Esophagus squamous epithelium (tissue), 5 donors: Measurements from ENCODE around the gene SEMA4B. TPM values are rescaled to one million over a fixed set of nuclear protein-coding genes. Genes with fewer than 3 reads are reported as not detected.
"Not testable (repeated sequence)": the region's sequence is repeated elsewhere in the genome, so short reads cannot be mapped to it uniquely, and the experiment has no call there.

Experiments used
- DNase-seq: peaks from one replicate; lab custom pipeline; 2025; lab: John Stamatoyannopoulos, UW
- H3K27ac ChIP-seq, 4 donors: fragments of 200-600 bp; sonication (generic); one replicate each; pipeline ENCODE4 v1.5.1; 2016 to 2019; ENCODE audit warnings: mild to moderate bottlenecking in 1 of 4
- H3K27me3 ChIP-seq, 4 donors: fragments of 200-600 bp; sonication (generic); 1 replicate in 3 of 4; 2 replicates in 1 of 4; pipeline versions ENCODE4 v1.5.1 to v1.6.0; 2017 to 2021; ENCODE audit warnings: antibody characterized with exemption in 1 of 4
- H3K36me3 ChIP-seq, 3 donors: fragments of 200-600 bp; sonication (generic); one replicate each; pipeline ENCODE4 v1.5.1; 2016 to 2019
- H3K4me1 ChIP-seq, 3 donors: fragments of 200-600 bp; sonication (generic); one replicate each; pipeline ENCODE4 v1.5.1; 2017 to 2019
- H3K4me3 ChIP-seq, 4 donors: fragments of 200-600 bp; sonication (generic); 1 replicate in 3 of 4; 2 replicates in 1 of 4; pipeline ENCODE4 v1.5.1; 2016 to 2019; ENCODE audit warnings: mild to moderate bottlenecking in 2 of 4, moderate library complexity in 1 of 4
- H3K9me3 ChIP-seq, 3 donors: fragments of 200-600 bp; sonication (generic); one replicate each; pipeline ENCODE4 v1.5.1; 2016 to 2019
- CTCF ChIP-seq, 6 experiments: fragments of 450-650 bp in 4 of 6; fragments of 200-600 bp in 2 of 6; sonication (generic) in 2 of 6; IDR thresholded peaks; one replicate each; pipeline ENCODE4 v1.5.1; 2016 to 2019; ENCODE audit warnings: antibody characterized with exemption in 6 of 6, mild to moderate bottlenecking in 4 of 6, moderate library complexity in 4 of 6
- POLR2A ChIP-seq, 4 donors: fragments of 450-650 bp; IDR thresholded peaks; one replicate each; pipeline ENCODE4 v1.6.1; 2017; ENCODE audit warnings: antibody characterized with exemption in 4 of 4, mild to moderate bottlenecking in 4 of 4, moderate library complexity in 3 of 4
- whole genome bisulfite sequencing, 2 donors: methylation state at CpG; one replicate each; pipeline ENCODE4 v1.1.5; 2018; 5-methylcytosine and 5-hydroxymethylcytosine counted together
- intact Hi-C: fragments of 100-400 bp; cut with DNase I; formaldehyde crosslinking; loops from one replicate; pipeline ENCODE4 v1.15.0; 2022
- total RNA-seq, 4 donors: library from RNA; depleted of rRNA; stranded (reverse); fragments of >200 nt; gene quantifications; one replicate each; pipeline ENCODE4 v1.1.0, GENCODE V29; 2016
- donor health status: DM: yes; HTN: yes; CAD: no.

SEMA4B gene
- total RNA-seq, 4 donors from 2014 or later = 87.9 to 209 (median 136) TPM

- 1 to 4% methylated on average over 17 to 20 of the region's 44 CpGs for WGBS, 2 donors
- Histone ChIP-seq H3K4me3 (peak within 1 kb of the TSS; percentile 43 to 67 (median 58)), H3K27me3 (no peaks in the 10 kb centered on the region), H3K36me3 (no peaks in the 10 kb centered on the region), H3K27ac (peak within 1 kb of the TSS in 3 of 4 donors; percentile 25 to 54 (median 39)), H3K9me3 (no peaks in the 10 kb centered on the region), H3K4me1 (peaks cover 3 to 16% (median 8%) of the 10 kb centered on the region in 3 donors)
- peak; percentile 54 for DNase-seq
- intact Hi-C loops = no loop called here
- TF ChIP-seq POLR2A (IDR thresholded peaks at IDR 0.05) (no peak), CTCF (IDR thresholded peaks at IDR 0.05) (peak in 1 of 6 experiments; percentile 10)
These were observed 48.2 kb downstream of the SEMA4B start, which contains the start of gene TTLL13 for GRCh38 chr15:90249203-90249863. Gene TTLL13, plus strand, starts transcription at chr15:90249556. Its CDS starts 1,075 bp downstream, at chr15:90250631.

- no peak overlapping the region for H3K27ac ChIP-seq
- peaks cover 4 to 15% (median 14%) of the 10 kb centered on the region in 3 donors for H3K4me1 ChIP-seq
- no peaks in the 10 kb centered on the region for H3K9me3 ChIP-seq
- no peak overlapping the region for H3K4me3 ChIP-seq
- no peaks in the 10 kb centered on the region for H3K27me3 ChIP-seq
- DNase-seq = no peak
- intact Hi-C loops = no loop called here
- WGBS, 2 donors = 92% methylated on average over 5 of the region's 7 CpGs; no CpG with 5 or more reads in 1 of the 2 donors
- no peaks in the 10 kb centered on the region for H3K36me3 ChIP-seq
- TF ChIP-seq CTCF (IDR thresholded peaks at IDR 0.05) = no peak
- no peak for TF ChIP-seq POLR2A (IDR thresholded peaks at IDR 0.05)
These were observed 56.6 kb downstream of the SEMA4B start for GRCh38 chr15:90257776-90258175.

GRCh38 chr15:90259524-90259923 lies 58.4 kb downstream of the SEMA4B start:
- no peak overlapping the region for H3K27ac ChIP-seq
- WGBS, 2 donors = 51 to 81% methylated on average over 5 of the region's 5 CpGs
- H3K27me3 ChIP-seq = no peaks in the 10 kb centered on the region
- no peak for DNase-seq
- H3K4me3 ChIP-seq = no peak overlapping the region
- peaks cover 8 to 22% (median 17%) of the 10 kb centered on the region in 3 donors for H3K4me1 ChIP-seq
- intact Hi-C loops = no loop called here
- TF ChIP-seq POLR2A (IDR thresholded peaks at IDR 0.05) (no peak), CTCF (IDR thresholded peaks at IDR 0.05) (no peak)
- no peaks in the 10 kb centered on the region for H3K9me3 ChIP-seq
- H3K36me3 ChIP-seq = no peaks in the 10 kb centered on the region

- intact Hi-C loops, H3K27me3 ChIP-seq, H3K27ac ChIP-seq, H3K36me3 ChIP-seq, DNase-seq, H3K9me3 ChIP-seq, H3K4me3 ChIP-seq: not testable (repeated sequence)
- peaks cover 12 to 29% (median 21%) of the 10 kb centered on the region in 3 donors for H3K4me1 ChIP-seq
- 82 to 84% methylated on average over 6 of the region's 6 CpGs for whole genome bisulfite sequencing, 2 donors
These were observed 59.6 kb downstream of the SEMA4B start for GRCh38 chr15:90260731-90261130.

DNA sequence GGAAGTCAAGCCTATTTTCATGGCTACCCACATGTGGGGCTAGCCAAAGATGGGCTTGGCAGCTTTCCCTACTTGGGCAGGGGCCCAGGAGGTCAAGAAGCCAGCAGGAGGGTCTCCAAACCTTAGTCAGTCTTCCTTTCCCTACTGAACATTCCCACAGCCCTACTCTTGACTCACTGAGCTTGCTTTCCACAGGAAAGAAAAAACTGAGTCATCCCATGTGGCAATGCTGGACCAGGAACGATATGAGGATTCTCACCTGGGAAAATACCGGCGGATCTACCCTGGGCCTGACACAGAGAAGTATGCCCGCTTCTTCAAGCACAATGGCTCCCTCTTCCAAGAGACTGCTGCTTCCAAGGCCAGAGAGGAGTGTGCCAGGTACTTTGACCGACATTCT lies 60.7 kb downstream of the SEMA4B start:
- H3K9me3 ChIP-seq = no peaks in the 10 kb centered on the region
- DNase-seq = no peak
- H3K4me3 ChIP-seq = no peak overlapping the region
- TF ChIP-seq CTCF (IDR thresholded peaks at IDR 0.05) = no peak
- no peak for TF ChIP-seq POLR2A (IDR thresholded peaks at IDR 0.05)
- peak overlapping the region; percentile 48 to 69 (median 60) for H3K27ac ChIP-seq
- intact Hi-C loops = no loop called here
- peaks cover 17 to 36% (median 24%) of the 10 kb centered on the region in 3 donors for H3K4me1 ChIP-seq
- H3K36me3 ChIP-seq = no peaks in the 10 kb centered on the region
- WGBS, 2 donors = 37 to 38% methylated on average over 3 to 5 of the region's 5 CpGs
- no peaks in the 10 kb centered on the region for H3K27me3 ChIP-seq
